ENCODE results near the gene KY.

The KY gene

GRCh38 chr3:134650431-134651346, at the start of gene KY:
TSS of gene KY (minus strand) at chr3:134651022. CDS start at chr3:134650960, 62 bp downstream.
- TF ChIP-seq ZNF274 (IDR thresholded peaks at IDR 0.05; ENCODE audit: low read depth, low read length) = no peak
- no peak within 1 kb of the TSS for H3K4me3 ChIP-seq (ENCODE audit: low read length)

- H3K4me3 ChIP-seq (ENCODE audit: low read length) = no peak overlapping the region
- no peak for TF ChIP-seq ZNF274 (IDR thresholded peaks at IDR 0.05; ENCODE audit: low read depth, low read length)
These were observed 48.9 kb upstream of the KY start for GRCh38 chr3:134699721-134700120.

- H3K4me3 ChIP-seq (ENCODE audit: low read length) = no peak overlapping the region
- no peak for TF ChIP-seq ZNF274 (IDR thresholded peaks at IDR 0.05; ENCODE audit: low read depth, low read length)
These were observed 48.4 kb upstream of the KY start for GRCh38 chr3:134699141-134699711.

- H3K4me3 ChIP-seq (ENCODE audit: low read length) = no peak overlapping the region
- no peak for TF ChIP-seq ZNF274 (IDR thresholded peaks at IDR 0.05; ENCODE audit: low read depth, low read length)
These were observed 47.2 kb upstream of the KY start for GRCh38 chr3:134697830-134698689.

- TF ChIP-seq ZNF274 (IDR thresholded peaks at IDR 0.05; ENCODE audit: low read depth, low read length) = no peak
- no peak overlapping the region for H3K4me3 ChIP-seq (ENCODE audit: low read length)
These were observed 45.3 kb upstream of the KY start for GRCh38 chr3:134696155-134696554.

- H3K4me3 ChIP-seq (ENCODE audit: low read length) = no peak overlapping the region
- no peak for TF ChIP-seq ZNF274 (IDR thresholded peaks at IDR 0.05; ENCODE audit: low read depth, low read length)
These were observed 44.2 kb upstream of the KY start for GRCh38 chr3:134694946-134695543.

- no peak for TF ChIP-seq ZNF274 (IDR thresholded peaks at IDR 0.05; ENCODE audit: low read depth, low read length)
- no peak overlapping the region for H3K4me3 ChIP-seq (ENCODE audit: low read length)
These were observed 43.6 kb upstream of the KY start for GRCh38 chr3:134694466-134694865.

- no peak overlapping the region for H3K4me3 ChIP-seq (ENCODE audit: low read length)
- TF ChIP-seq ZNF274 (IDR thresholded peaks at IDR 0.05; ENCODE audit: low read depth, low read length) = no peak
These were observed 43.0 kb upstream of the KY start for GRCh38 chr3:134693804-134694203.

GRCh38 chr3:134693226-134693625, 42.4 kb upstream of the KY start:
- no peak for TF ChIP-seq ZNF274 (IDR thresholded peaks at IDR 0.05; ENCODE audit: low read depth, low read length)

GRCh38 chr3:134690226-134690625, 39.4 kb upstream of the KY start:
- TF ChIP-seq ZNF274 (IDR thresholded peaks at IDR 0.05; ENCODE audit: low read depth, low read length) = no peak
- no peak overlapping the region for H3K4me3 ChIP-seq (ENCODE audit: low read length)

More at GRCh38 chr3:134693226-134693625, 42.4 kb upstream of the KY start:
- no peak overlapping the region for H3K4me3 ChIP-seq (ENCODE audit: low read length)

- no peak for TF ChIP-seq ZNF274 (IDR thresholded peaks at IDR 0.05; ENCODE audit: low read depth, low read length)
- H3K4me3 ChIP-seq (ENCODE audit: low read length) = no peak overlapping the region
These were observed 36.8 kb upstream of the KY start for GRCh38 chr3:134687642-134688041.

- no peak overlapping the region for H3K4me3 ChIP-seq (ENCODE audit: low read length)
- no peak for TF ChIP-seq ZNF274 (IDR thresholded peaks at IDR 0.05; ENCODE audit: low read depth, low read length)
These were observed 35.3 kb upstream of the KY start for GRCh38 chr3:134685929-134686802.
